SU-DHL-6 (cell line): ENCODE measurements around the gene TRIM7.

Experiments used
- CTCF ChIP-seq: fragments of 200-600 bp; sonication (generic); IDR thresholded peaks from one replicate; pipeline ENCODE4 v1.5.1; 2017; ENCODE audit warnings: antibody characterized with exemption, mild to moderate bottlenecking, low read length, moderate library complexity; ENCODE audit not compliant: insufficient read depth, poor library complexity, severe bottlenecking
- EZH2phosphoT487 ChIP-seq: fragments of 200-600 bp; sonication (generic), shearing (Covaris generic); conservative IDR thresholded peaks from 2 replicates; pipeline ENCODE4 v1.6.1; 2018; ENCODE audit warnings: mild to moderate bottlenecking, antibody characterized with exemption, low read length, moderate library complexity, mixed read lengths

DNA sequence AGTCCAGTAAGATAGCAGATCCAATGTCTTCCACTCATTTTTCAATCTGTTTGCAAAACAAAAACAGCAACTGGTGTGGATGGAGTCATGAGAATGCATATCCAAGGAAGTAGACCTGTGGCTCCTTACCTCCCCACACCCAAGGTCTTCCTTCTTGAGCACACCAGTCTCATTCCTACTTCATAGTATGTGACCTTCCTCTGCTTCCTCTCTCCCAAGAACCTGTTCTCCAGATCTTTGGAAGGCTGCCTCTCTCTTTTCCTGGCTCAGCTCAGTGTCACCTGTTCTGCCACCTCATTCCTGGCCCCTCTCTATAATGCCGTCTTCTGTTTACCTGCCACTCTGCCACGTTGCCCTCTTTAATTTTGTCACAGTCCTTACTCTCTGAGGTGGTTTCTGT is 7.9 kb upstream of the TRIM7 start:
- TF ChIP-seq CTCF, result no peak
- TF ChIP-seq EZH2phosphoT487, result no peak
